Measurements from ENCODE around the gene DYSF.

DNA sequence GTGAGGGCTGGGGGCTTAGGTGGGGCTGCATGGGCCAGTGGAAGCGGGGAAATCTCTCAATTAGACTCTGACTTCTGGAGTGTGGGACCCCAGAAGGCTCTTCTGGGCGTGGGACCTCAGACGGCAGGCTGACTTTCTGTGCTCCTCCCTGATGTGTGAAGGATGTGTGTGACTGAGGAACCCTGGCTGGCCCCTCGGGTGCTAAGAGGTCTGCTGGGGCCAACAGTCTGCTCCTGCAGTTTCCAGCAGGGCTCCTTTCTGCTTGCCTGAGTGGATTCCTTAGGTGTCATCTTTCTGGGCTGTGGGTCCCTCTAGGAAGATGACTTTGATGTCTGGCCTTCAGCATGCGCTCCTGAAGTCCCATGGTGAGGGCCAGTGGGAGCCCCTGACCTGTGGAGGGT, 167.5 kb downstream of the DYSF start:
- TF ChIP-seq CTCF (IDR thresholded peaks at IDR 0.05) (no peak), POLR2A (IDR thresholded peaks at IDR 0.05) (no peak)

Data from Peyer's patch (tissue), 4 donors.